Gastroesophageal sphincter (tissue), 3 donors: Measurements from ENCODE around the gene ADM5.

Experiments used
- EP300 ChIP-seq: sonication (generic); formaldehyde crosslinking; IDR thresholded peaks from one replicate; pipeline ENCODE4 v1.6.1; 2017; ENCODE audit warnings: antibody characterized with exemption, mild to moderate bottlenecking
- POLR2A ChIP-seq, 2 donors: fragments of 450-650 bp; IDR thresholded peaks; one replicate each; pipeline ENCODE4 v1.6.1; 2017; ENCODE audit warnings: antibody characterized with exemption in 2 of 2, mild to moderate bottlenecking in 2 of 2, moderate library complexity in 1 of 2
- POLR2AphosphoS5 ChIP-seq: sonication (generic); formaldehyde crosslinking; IDR thresholded peaks from one replicate; pipeline ENCODE4 v1.6.1; 2017; ENCODE audit warnings: antibody characterized with exemption
- TF ChIP-seq, protein P1 (sequence below), 4 experiments: fragments of 200-600 bp in 2 of 4; fragments of 450-650 bp in 2 of 4; sonication (generic) in 1 of 4; IDR thresholded peaks; one replicate each; pipeline ENCODE4 v1.5.1; 2017 to 2019; ENCODE audit warnings: antibody characterized with exemption in 4 of 4, mild to moderate bottlenecking in 2 of 4, moderate library complexity in 2 of 4

DNA sequence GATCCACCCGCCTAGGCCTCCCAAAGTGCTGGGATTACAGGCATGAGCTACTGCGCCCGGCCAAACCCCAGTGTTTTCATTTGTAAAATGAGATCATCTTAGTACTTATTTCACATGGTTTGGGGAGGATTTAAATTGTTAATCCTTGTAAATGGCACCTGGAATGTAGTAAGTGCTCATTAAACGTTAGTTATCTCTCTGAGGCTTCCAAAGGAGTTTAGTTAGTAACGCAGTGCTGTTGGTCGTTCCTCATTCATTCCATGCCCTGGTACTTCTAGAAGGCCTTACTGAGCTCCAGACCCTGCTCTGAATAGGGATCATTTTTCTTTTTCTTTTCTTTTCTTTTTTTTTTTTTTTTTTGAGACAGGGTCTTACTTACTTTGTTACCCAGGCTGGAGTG is 6.7 kb downstream of the ADM5 start:
- TF ChIP-seq, protein P1, sequence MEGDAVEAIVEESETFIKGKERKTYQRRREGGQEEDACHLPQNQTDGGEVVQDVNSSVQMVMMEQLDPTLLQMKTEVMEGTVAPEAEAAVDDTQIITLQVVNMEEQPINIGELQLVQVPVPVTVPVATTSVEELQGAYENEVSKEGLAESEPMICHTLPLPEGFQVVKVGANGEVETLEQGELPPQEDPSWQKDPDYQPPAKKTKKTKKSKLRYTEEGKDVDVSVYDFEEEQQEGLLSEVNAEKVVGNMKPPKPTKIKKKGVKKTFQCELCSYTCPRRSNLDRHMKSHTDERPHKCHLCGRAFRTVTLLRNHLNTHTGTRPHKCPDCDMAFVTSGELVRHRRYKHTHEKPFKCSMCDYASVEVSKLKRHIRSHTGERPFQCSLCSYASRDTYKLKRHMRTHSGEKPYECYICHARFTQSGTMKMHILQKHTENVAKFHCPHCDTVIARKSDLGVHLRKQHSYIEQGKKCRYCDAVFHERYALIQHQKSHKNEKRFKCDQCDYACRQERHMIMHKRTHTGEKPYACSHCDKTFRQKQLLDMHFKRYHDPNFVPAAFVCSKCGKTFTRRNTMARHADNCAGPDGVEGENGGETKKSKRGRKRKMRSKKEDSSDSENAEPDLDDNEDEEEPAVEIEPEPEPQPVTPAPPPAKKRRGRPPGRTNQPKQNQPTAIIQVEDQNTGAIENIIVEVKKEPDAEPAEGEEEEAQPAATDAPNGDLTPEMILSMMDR (IDR thresholded peaks at IDR 0.05) = no peak
- TF ChIP-seq POLR2A (IDR thresholded peaks at IDR 0.05) = no peak
- no peak for TF ChIP-seq EP300
- no peak for TF ChIP-seq POLR2AphosphoS5
